AG04449 (cell line): Measurements from ENCODE around the gene MED29.

Source experiments
- CTCF ChIA-PET: fragments of 350-600 bp; formaldehyde crosslinking; extraction: SDS; loops from one replicate; lab custom pipeline; 2021; ENCODE audit warnings: antibody characterized with exemption; lab: Yijun Ruan, JAX
- POLR2A ChIA-PET: fragments of 400-600, 350-600 bp; formaldehyde crosslinking; extraction: SDS; loops from one replicate; lab custom pipeline; 2020; ENCODE audit warnings: antibody characterized with exemption, inconsistent platforms; lab: Yijun Ruan, JAX
- DNase-seq: peaks from one replicate; pipeline ENCODE4 v3.0.0-alpha.2; 2010; ENCODE audit warnings: low read depth, low spot score
- H3K4me3 ChIP-seq: 2 replicates; pipeline ENCODE4 v1.5.1; 2011; ENCODE audit warnings: low read depth, mild to moderate bottlenecking, control low read depth, low read length
- TF ChIP-seq, protein P1 (sequence below): IDR thresholded peaks from one replicate; pipeline ENCODE4 v1.5.1; 2011; ENCODE audit warnings: mild to moderate bottlenecking, moderate library complexity, low read length, control low read depth, inconsistent platforms; ENCODE audit not compliant: insufficient read depth; ENCODE audit errors: missing control alignments

The MED29 gene

DNA sequence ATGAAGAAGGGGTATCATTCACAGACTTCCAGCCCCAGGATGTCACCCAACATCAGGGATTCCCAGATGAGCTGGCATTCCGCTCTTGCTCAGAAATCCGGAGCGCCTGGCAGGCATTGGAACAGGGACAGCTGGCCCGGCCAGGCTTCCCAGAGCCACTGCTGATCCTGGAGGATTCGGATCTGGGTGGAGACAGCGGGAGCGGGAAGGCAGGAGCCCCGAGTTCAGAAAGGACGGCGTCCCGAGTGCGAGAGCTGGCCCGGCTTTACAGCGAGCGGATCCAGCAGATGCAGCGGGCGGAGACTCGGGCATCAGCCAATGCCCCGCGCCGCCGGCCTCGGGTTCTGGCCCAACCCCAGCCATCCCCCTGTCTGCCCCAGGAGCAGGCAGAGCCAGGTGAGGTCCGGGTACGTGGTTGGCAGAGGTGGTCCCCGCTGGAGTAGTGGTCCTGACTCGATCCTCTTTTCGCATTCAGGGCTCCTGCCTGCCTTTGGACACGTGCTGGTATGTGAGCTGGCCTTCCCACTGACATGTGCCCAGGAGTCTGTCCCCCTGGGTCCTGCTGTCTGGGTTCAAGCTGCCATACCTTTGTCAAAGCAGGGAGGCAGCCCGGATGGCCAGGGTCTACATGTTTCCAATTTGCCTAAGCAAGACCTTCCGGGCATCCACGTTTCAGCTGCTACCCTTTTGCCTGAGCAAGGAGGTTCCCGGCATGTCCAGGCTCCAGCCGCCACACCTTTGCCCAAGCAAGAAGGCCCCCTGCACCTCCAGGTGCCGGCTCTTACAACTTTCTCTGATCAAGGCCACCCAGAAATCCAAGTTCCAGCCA, 32.3 kb downstream of the MED29 start:
- ChIA-PET CTCF (interaction anchor here (1.4 to 2.6 kb wide), 2 partner anchors 25 to 110 kb away, joined by 3 to 10 read pairs; no protein-coding TSS in a partner anchor), POLR2A (interaction anchor here (1.9 to 2.0 kb wide), 2 partner anchors 9 to 12 kb away, joined by 8 to 12 read pairs; partner anchors contain the start of gene RPS16)
- H3K4me3 ChIP-seq: no peak overlapping the region
- TF ChIP-seq, protein P1, sequence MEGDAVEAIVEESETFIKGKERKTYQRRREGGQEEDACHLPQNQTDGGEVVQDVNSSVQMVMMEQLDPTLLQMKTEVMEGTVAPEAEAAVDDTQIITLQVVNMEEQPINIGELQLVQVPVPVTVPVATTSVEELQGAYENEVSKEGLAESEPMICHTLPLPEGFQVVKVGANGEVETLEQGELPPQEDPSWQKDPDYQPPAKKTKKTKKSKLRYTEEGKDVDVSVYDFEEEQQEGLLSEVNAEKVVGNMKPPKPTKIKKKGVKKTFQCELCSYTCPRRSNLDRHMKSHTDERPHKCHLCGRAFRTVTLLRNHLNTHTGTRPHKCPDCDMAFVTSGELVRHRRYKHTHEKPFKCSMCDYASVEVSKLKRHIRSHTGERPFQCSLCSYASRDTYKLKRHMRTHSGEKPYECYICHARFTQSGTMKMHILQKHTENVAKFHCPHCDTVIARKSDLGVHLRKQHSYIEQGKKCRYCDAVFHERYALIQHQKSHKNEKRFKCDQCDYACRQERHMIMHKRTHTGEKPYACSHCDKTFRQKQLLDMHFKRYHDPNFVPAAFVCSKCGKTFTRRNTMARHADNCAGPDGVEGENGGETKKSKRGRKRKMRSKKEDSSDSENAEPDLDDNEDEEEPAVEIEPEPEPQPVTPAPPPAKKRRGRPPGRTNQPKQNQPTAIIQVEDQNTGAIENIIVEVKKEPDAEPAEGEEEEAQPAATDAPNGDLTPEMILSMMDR: no peak
- no peak for DNase-seq

DNA sequence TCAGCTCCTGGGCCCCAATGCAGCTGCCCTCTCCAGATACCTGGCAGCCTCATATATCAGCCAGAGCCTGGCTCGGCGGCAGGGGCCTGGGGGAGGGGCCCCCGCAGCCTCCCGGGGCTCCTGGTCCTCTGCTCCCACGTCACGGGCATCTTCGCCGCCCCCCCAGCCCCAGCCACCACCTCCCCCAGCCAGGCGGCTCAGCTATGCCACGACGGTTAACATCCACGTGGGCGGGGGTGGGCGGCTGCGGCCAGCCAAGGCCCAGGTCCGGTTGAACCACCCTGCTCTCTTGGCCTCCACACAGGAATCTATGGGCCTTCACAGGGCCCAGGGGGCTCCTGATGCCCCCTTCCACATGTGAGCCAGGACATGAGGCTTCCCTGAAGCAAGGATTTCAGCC, 33.8 kb downstream of the MED29 start:
- POLR2A ChIA-PET: interaction anchor here (1.9 to 2.0 kb wide), 2 partner anchors 11 kb away, joined by 8 to 12 read pairs; partner anchors contain the start of gene RPS16
- DNase-seq: no peak
- CTCF ChIA-PET: interaction anchor here (1.1 to 2.6 kb wide), 3 partner anchors 10 to 108 kb away, joined by 3 to 10 read pairs (median 3); no protein-coding TSS in a partner anchor

DNA sequence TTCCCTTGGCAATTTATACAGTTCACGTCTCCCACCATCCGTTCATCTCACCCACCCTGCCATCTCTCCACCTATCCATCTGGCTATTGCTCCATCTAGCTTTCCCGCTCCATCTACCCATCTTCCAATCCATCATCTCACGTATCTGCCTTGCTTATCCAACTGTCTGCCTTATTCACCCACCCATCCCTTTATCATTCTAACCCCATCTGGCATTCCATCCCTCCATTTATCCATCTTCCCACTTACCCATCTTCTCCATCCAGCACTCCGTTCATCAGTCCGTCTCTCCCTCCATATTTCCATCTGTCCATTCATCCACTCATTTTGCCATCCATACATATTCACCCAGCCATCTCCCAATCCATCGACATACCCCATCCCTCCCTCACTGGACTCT, 34.6 kb downstream of the MED29 start:
- no peak overlapping the region for H3K4me3 ChIP-seq
- DNase-seq: no peak
- CTCF ChIA-PET: interaction anchor here (0.8 to 3.9 kb wide), 6 partner anchors 10 to 28 kb away, joined by 3 to 26 read pairs (median 6); partner anchors contain the start of genes PLEKHG2 and RPS16
- POLR2A ChIA-PET: no interaction called here
- TF ChIP-seq, protein P1: no peak

More for the DNA sequence above, 33.8 kb downstream of the MED29 start:
- TF ChIP-seq, protein P1: no peak
- H3K4me3 ChIP-seq: no peak overlapping the region

DNA sequence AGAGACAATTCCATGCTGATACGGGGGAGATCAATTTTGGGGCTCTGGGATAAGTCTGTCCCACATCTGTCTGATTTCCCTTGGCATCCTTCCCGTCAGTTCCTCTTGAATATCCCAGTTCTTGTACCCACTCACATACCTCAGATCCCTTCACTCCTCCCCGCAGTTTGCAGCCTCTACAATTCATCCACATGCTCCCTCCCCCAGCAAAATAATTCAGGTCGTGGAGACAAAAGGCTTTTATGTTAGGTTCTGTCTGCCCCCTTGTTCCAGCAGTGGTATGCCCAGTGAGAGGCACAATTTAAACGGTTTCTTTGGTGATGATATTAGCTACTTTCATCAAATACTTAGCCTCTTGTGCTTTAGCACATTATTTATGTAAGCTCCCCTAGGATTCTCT, 35.0 kb downstream of the MED29 start:
- ChIA-PET POLR2A (interaction anchor here (1.8 to 3.4 kb wide), 2 partner anchors 9 to 12 kb away, joined by 16 to 19 read pairs; partner anchors contain the start of gene RPS16), CTCF (interaction anchor here (0.7 to 3.9 kb wide), 7 partner anchors 9 to 78 kb away, joined by 3 to 26 read pairs (median 4); partner anchors contain the start of genes PLEKHG2 and RPS16)
- H3K4me3 ChIP-seq: no peak overlapping the region
- TF ChIP-seq, protein P1: no peak
- DNase-seq: no peak

DNA sequence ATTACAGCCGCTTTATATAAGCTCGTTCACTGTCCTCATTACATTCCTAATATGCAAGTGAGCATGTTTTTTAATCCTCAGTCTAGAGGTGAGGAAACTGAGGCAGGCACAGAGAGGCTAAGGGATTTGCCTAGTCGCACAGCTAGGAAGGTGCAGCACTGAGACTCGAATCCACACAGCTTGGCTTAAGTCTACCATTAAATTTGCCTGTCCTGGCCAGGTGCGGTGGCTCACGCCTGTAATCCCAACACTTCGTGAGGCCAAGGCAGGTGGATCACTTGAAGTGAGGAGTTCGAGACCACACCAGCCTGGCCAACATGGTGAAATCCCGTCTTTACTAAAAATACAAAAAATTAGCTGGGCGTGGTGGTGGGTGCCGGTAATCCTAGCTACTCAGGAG, 36.5 kb downstream of the MED29 start:
- no peak for DNase-seq
- no peak overlapping the region for H3K4me3 ChIP-seq

More for the DNA sequence above, 36.5 kb downstream of the MED29 start:
- TF ChIP-seq, protein P1: no peak
- CTCF ChIA-PET: interaction anchor here (1.0 to 3.9 kb wide), 9 partner anchors 8 to 105 kb away, joined by 3 to 26 read pairs (median 5); partner anchors contain the start of genes EID2B, PLEKHG2 and RPS16
- POLR2A ChIA-PET: interaction anchor here (0.6 to 3.4 kb wide), 7 partner anchors 8 to 26 kb away, joined by 3 to 19 read pairs (median 6); partner anchors contain the start of genes PLEKHG2, RPS16, SUPT5H and ZFP36
